HG02763 (cell line): ENCODE data around the gene ACTR1B.
A peak's percentile ranks its signal among the peaks of the same experiment; 100 is the strongest.
"Not testable (repeated sequence)": the region's sequence is repeated elsewhere in the genome, so short reads cannot be mapped to it uniquely, and the experiment has no call there.

Experiments used
- ATAC-seq: cut with Tn5 transposase; IDR thresholded peaks from one replicate; pipeline ENCODE4 v1.9.1; 2021; ENCODE audit warnings: mild to moderate bottlenecking, moderate library complexity; ENCODE audit not compliant: unreplicated experiment

Gene ACTR1B

DNA sequence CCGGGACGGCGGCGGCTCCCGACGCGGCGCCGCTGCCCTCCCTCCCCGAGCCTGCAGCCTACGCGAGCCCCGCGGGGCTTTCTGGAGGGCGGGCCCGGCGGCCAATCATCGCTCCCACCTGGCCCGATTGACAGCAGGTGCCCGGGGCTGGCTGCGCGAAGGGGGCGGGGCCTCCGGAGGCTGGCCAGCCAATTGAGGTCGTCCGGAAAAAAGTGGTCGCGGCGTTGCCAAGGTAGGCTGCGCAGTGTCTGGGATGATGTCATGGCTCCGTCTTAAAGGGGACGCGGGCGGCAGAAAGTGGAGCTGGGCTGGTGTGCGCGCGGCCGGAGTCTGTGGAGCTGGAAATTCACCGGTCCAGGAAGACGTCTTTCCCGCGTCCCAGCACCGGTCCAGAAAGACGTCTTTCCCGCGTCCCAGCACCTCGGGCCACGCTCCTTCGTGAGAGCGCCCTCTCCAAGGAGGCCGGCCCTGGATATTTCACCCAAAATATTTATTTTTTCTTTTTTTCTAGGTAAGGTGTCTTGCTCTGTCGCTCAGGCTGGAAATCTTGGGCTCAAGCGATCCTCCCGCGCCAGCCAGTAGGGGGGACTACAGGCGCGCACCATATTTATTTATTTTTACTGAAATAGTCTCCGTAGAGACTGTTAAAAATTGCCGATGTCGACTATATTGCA lies at the start of gene ACTR1B:
Gene ACTR1B, minus strand, starts transcription at position 83 of the 674 bp plus-strand sequence. CDS start 154 bp downstream, outside the sequence.
- ATAC-seq: peak; percentile 93

DNA sequence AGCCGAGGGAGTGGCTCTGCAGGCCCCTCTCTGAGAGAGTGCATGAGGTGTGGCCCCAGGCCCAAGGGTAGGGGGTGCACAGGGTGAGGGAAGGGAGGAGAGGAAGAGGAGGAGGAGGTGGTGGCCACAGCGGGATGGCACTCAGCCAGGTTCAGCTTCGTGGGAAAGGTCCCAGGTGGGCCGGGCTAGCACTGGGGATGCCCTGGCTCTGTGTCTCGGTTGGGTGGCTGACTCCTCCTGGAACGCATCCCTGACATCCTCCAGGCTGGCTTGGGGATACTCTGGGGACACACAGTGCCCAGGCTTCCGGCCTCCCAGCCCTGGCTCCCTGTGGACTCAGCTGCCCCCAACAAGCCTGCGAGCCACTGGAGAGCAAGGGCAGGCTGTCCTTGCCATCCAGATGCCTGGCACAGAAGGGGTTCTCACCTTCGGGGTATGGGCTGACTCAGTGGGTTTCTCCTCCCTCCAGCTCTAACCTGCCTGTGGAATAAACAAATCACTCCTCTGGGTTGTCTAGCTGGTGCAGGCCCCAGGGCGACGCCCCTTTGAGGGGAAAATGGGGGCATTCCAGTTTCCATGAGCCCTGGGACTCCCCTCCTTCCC lies 49.0 kb upstream of the ACTR1B start:
- no peak for ATAC-seq

DNA sequence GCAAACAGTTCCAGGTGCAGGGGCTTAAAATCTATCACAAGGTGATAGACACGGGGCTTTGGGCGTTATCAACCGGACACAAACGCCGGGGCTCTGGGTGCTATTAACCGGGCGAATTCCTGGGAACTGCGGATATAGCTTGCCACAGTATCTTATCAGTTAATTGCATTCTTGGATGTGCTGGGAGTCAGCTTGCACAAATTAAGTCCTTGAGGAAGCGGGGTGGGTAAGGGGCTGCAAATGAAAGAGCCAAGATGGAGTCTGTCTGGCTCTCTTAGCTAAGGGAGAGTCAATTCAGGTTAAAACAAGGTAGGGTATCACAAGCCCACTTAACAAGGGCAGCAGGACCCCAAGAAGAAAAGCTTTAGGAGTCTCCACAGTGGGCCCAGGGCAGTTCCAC lies 48.3 kb upstream of the ACTR1B start:
- not testable (repeated sequence) for ATAC-seq

DNA sequence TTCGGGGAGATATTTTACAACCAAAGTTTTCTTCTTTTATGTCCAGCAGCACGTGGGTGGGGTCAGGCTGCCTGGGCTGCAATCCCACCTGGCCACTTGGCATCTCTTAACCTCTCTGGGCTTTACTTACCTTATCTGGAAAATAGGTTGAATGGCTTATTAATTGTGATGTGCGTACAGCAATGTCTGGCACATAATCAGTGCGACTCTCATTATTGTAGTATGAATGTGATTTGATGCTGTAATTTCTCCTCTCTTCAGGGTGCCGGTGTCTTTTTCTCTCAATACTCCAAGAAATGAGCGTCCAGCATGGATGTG lies 47.5 kb upstream of the ACTR1B start:
- no peak for ATAC-seq

DNA sequence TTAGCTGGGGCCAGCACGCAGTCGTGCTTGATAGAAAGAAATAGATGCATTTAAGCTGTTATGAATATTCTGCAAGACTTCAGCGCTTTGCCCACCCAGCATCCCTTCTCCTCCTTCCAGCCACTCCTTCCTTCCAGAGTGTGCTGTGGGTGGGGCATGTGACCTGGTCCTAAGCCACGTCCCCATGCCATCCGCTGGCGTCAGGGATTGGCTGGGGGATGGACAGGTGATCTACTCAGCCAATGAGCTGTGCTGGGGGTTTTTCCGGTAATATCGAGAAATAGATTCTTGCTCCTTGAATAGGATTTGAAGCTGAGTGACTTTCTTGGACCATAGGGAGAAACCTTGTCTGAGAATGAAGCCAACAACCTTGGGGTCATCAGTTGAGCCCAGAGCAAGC lies 44.8 kb upstream of the ACTR1B start:
- no peak for ATAC-seq

DNA sequence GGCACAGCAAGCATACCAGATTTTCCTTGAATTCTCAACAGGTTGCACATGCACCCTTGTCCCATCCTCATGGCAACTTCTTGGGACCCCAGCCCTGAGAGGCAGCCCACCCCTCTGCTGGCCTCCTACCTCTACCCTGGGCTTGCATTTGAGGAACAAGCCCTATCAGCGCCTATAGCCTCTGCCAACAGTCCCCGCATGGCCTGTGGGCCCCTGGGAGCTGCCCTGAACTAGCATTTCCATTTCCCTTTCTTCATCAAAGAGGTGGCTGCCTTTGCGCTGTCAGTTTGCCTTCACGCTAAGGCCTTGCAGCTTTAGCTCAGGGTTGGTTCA lies 44.2 kb upstream of the ACTR1B start:
- ATAC-seq: no peak

DNA sequence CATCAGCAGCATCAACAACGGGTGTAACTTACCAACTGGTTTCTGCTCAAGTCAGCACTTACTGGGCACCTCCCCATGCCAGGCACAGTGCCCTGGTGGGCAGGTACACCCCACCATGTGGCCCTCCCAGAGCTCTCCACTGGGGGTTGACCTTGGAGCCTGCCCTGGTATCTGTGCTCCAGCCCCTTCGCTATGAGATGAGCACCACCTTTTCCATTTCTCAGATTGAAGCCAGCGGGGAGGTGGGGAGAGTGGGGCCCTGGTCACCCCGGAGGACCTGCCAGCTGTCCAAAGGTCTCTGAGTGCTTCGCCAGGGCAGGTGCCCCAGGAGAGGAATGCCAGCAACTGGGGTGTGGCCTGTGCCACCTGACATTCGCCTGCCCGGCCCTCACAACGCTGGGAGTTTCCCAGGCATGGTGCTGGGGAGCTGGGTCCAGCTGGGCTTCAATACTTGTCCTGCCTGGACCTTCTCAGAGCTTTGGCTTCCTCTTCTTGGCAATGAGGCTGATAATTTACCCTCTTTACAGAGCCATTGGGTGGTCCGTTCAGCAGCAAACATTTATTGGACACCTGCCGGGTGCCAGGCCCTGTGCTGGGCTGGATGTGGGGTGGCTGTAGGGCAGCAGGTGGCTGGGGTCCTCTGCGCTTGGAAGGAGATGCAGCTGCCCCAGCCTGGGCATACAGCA lies 43.7 kb upstream of the ACTR1B start:
- no peak for ATAC-seq

DNA sequence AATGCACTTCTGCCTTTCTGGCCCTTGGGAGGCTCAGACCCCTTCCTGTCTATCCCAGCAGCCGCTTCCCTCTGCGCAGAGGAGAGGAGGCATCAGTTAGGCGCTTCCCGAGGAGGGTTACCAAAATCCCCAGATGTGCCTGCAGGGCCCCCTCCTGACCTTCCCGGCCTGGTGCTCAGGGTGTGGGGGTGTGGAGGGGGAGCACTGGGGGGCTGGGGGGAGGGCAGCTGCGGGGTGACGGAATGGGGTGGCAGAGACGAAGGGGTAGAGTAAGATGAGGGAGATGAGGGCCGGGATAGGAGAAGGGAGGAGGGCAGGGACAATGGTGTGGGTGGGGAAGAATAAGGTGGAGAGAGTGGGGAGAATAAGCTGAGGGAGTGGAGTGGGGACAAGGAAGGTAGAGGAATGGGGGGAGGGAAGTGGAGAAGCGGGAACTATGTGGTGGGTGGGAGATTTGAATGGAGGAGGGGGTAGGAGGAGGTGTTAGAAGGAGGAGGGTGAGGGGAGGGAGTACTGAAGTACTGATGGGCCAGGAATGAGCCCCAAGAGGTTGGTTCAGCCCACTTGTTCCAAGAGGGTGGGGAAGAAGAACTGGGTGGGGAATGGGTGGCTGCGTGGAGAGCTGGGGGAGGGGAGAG lies 43.0 kb upstream of the ACTR1B start:
- ATAC-seq: no peak

DNA sequence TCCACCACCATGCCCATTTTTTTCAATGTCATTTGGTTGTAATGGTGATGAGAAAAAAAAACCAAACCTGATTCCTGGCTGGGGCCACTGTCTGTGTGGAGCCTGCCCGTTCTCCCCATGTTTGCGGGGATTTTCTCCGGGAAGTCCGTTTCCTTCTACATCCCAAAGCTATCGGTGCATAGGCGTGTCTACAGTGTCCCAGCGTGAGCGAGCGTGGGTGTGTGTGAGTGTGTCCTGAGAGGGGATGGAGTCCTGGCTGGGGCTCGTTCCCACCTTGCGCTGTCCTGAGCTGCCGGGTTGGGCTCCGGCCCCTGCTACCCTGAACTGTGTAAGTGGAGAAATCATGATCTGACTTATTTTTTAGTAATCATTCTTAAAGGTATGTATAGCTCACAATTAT lies 42.3 kb upstream of the ACTR1B start:
- ATAC-seq: no peak

DNA sequence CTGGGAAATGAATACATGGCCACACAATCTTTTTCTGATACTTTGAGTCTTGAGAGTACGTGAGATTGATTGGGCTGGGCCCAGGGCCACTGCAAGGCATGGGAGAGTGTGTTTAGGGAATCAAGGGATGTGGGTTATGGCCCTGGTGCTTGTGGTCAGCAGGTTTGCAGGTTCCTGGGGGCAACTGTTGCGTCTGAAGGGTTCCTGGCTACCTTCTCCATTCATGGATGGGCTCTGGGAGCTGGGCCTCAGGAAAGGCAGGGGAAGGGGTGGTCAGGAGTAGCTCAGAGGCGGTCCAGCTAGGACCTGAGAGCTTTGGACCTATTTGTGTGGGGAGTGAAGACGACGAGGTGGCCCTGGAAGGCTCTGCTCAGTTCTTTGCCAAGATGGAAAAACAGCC lies 41.1 kb upstream of the ACTR1B start:
- ATAC-seq: no peak

DNA sequence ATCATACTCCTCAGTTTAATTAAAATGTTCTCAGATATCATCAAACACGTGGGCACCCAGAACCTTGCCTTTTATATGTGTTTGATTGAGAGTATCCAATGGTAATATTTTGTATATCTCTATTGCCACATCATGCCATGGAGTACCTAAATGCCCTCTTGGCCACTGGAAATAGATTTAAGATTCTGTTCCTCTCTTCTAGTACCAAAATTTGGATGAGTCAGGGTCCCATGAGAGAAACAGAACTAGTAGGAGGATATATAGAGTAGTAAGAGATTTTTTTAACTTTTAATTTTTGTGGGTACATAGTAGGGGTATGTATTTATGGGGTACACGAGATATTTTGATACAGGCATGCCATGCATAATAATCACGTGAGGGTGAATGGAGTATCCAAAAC lies 39.9 kb upstream of the ACTR1B start:
- no peak for ATAC-seq

DNA sequence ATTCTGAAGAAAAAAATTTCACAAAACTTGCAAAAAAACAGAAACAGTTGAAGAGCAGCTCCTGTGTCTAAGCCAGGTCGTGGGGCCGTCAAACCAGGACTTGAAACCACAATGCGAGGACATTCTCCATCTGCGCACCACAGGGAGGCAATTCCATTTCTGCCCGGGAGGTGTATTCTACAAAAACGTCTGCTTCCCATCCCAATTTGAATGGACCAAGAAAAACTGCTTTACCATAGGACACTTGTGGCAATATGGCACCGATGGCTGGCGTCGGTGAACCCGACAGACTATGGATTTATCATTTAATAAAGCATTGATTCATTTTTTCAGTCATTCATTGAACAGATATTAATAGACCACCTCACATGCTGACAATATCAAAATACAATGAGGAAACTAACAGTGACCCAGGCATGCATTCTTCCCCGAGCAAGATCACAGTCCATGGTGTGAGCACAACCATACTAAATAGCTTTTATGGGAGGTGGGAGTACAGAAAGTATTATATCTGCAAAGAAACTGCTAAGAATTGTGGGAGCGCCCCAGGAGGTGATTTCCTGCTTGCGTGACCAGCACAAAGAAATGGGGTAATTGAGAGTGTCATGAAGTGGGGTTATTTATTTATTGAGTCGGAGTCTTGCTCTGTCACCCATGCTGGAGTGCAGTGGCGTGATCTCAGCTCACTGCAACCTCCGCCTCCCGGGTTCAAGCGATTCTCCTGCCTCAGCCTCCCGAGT lies 39.1 kb upstream of the ACTR1B start:
- no peak for ATAC-seq

DNA sequence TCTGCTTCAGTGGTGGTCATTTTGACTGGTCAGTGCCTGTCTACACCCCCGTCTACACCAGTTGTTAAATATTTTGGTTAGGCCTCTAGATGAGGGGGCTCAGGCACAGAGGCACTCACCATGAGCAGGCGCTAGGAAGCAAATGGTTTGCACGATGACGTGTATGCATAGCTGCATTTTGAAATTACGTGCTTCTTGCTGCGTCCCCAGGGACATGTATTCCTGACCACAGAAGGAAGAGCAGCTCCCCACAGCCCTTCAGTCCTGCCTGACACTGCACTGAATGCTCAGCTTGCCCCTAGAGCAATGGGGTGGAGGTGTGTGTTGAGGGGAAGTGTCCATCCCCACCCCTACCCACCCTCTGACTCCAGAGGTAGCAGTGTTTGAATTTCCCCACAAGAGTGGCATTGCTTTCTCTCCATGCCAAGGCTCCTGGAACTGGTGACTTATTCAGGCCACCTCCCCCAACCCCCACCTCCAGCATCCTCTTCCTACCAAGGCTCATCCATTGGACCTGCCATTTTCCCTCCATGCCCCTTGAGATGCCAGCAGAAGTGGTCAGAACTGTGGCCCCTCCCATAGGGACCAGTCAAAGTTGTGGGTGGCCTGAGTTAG lies 38.1 kb upstream of the ACTR1B start:
- no peak for ATAC-seq

DNA sequence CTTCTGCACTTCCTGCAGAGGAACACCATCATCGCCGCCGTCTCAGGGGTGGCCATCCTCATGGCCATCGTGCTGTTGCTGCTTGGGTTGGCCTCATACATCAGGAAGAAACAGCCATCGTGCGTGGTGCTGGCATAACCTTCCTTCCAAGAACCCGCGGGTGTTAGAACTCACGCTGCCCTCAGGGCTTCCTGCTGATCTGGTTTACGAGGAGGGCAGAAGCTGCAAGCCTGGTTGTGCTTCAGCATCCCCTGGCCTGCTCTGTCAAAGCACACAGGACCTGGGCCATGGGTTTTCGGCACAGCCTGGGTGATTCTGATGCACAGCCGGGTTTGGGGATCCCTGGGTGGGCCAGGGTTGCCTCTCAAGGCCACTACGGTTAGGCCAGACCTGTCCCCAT lies 37.3 kb upstream of the ACTR1B start:
- no peak for ATAC-seq

DNA sequence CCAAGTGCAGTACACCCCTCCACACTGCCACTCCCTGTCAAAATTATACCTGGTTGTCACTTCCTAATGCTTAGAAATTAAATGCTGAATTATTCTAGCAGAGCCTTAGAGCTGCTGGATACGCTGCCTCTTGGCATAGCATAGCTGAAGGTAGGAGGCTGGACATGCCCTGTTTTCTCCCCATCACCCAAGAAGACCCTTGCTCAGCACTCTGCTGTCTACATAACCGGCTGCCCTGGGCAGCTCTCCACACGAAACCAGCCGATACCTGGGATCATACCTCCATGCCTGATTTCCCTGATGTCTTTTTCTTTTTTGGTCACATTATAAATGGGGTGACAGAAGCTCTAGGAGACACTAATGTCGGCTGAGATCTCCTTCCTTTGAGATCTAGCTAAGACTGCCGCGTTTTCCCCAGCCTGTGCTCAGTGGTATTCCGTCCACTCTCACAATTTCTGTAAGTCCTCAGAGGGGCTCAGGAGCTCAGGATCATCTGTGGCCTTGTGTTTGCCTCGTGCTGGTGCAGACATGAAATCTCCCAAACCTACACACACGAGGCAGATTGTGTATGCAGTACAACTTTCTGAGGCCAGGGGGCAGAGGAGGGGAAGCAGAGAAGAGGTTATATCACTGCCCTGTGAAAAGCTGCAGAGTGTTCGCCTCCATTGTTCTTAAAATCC lies 36.1 kb upstream of the ACTR1B start:
- ATAC-seq: no peak

DNA sequence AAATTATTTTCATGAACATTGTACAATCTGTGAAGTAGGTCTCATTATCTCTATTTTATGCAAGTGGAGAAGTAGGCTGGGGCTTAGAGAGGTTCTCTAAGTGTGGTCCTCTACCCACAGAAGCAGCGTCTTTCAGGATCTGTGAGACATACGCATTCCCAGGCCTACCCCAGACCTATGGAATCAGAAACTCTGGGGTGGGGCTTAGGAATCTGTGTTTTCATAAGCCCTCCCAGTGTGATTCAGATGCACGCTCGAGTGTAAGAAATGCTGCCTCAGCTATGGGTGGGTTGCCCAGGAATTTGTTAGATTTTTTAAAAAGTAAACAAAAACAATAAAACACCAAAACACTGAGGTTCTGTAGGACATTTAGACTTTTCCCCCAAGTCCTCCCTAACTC lies 34.7 kb upstream of the ACTR1B start:
- ATAC-seq: no peak

DNA sequence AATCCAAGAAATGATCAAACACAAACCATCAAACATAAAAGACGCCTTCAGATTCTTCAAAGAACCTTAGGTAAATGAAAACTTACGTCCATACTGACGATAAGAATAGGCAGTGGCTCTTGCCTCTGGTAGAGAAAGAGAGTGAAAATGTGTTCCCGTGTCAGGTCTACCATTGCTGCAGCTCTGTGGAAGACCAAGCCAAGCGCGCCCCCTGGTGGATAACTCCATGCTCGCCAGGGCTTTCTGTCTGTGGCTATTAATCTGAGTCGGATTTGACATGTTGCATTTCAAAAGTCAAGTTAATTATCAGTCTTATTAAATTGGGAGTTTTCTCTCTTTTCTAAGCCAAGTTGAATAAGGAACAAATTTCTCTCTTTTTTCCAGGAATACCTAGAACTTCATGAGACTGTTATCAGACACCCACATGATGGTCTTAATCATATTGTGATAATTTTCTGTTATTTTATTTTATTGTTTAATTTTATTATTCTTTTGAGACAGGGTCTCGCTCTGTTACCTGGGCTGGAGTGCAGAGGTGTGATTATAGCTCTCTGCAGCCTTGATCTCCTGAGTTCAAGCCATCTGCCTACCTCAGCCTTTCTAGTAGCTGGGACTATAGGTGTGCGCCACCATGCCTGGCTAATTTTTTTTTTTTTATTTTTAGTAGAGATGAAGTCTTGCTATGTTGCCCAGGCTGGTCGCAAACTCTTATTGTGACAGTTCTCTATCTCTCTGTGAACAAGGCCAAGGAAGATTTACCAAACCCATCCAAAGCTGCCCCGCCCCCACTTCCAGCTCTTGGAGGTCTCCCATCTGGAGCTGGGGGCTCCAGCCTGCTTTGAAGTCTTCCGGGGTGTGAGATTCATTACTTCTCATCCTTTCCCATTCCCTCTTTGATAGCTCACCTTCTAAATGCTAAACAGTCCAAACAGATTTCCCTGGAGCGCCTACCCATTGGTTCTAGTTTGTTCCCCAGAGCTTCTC lies 33.7 kb upstream of the ACTR1B start:
- ATAC-seq: peak; percentile 60

DNA sequence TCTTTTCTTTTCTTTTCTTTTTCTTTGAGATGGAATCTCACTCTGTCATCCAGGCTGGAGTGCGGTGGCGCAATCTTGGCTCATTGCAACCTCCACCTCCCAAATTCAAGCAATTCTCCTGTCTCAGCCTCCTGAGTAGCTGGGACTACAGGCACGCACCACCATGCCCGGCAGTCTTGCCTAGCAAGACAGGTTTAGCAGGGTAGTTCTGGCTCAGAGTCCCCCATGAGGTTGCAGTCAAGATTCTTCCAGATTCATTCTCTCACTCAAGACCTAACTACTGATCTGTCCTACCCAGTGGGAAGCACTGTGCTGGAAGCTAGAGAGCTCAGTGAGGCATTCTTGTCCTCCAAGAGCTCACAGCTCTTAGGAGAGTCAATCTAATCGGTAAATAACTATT lies 31.9 kb upstream of the ACTR1B start:
- no peak for ATAC-seq

DNA sequence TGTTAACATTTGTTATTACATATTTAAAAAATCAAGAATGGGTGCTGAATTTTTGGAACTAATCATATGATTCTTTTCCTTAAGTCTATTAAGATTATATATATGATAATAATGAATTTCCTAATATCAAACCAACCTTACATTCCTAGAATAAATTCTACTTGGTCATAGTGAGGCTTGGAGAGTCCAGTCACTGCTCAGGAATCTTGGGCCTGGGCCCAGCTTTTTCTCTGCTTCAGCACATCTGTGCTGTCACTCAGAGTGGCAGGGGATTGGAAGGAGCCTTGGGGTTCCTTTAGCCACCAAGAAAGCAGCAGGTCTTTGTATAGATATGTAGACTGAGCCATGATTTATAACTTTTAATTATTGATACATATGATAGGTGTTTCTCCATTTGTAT lies 29.6 kb upstream of the ACTR1B start:
- no peak for ATAC-seq
